Fibroblast of villous mesenchyme (primary cell): ENCODE measurements around the gene ITGB1. TPM values are rescaled to one million over a fixed set of nuclear protein-coding genes. Genes with fewer than 3 reads are reported as not detected.
"Not testable (repeated sequence)": the region's sequence is repeated elsewhere in the genome, so short reads cannot be mapped to it uniquely, and the experiment has no call there.

ENCODE experiments used
- DNase-seq: peaks from one replicate; pipeline ENCODE4 v3.0.0-alpha.2; 2010; ENCODE audit warnings: low read depth
- H3K4me3 ChIP-seq: 2 replicates; pipeline ENCODE4 v1.5.1; 2011; ENCODE audit warnings: low read depth, mild to moderate bottlenecking, low read length
- total RNA-seq: library from RNA; depleted of rRNA; stranded (reverse); fragments of >200 nt; gene quantifications from 2 replicates; pipeline ENCODE4 v1.2.3, GENCODE V29; 2012
- TF ChIP-seq, protein P1 (sequence below): IDR thresholded peaks from 2 replicates; pipeline ENCODE4 v1.5.1; 2012; ENCODE audit warnings: low read depth, mild to moderate bottlenecking, low read length; ENCODE audit not compliant: insufficient read depth

ITGB1 gene
- total RNA-seq, 1 donor, result 1,757 TPM

DNA sequence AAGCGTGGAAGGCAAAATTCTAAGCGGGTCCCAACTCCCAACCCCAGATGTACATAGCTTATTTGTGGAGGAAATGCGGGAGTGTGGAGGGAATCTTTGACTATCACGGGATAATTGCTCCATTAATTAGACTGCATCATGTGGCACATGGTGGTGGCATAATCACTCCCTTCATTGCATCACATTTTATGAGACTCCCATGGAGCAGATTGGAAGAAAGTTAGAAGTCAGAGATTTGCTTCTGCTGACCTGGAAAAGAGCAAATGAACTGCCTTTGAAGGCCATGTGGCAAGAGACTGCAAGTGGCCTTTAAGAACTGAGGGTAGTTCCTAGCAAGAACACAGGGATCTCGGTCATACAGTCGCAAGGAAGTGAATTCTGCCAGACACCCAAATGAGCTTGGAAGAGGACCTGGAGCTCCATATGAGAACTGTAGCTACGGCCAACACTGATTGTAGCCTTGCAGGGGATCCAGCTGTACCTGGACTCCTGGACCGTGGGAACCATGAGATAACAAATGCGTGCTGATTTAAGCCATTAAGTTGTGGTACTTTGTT lies 37.1 kb upstream of the ITGB1 start:
- H3K4me3 ChIP-seq, result no peak overlapping the region
- TF ChIP-seq, protein P1, sequence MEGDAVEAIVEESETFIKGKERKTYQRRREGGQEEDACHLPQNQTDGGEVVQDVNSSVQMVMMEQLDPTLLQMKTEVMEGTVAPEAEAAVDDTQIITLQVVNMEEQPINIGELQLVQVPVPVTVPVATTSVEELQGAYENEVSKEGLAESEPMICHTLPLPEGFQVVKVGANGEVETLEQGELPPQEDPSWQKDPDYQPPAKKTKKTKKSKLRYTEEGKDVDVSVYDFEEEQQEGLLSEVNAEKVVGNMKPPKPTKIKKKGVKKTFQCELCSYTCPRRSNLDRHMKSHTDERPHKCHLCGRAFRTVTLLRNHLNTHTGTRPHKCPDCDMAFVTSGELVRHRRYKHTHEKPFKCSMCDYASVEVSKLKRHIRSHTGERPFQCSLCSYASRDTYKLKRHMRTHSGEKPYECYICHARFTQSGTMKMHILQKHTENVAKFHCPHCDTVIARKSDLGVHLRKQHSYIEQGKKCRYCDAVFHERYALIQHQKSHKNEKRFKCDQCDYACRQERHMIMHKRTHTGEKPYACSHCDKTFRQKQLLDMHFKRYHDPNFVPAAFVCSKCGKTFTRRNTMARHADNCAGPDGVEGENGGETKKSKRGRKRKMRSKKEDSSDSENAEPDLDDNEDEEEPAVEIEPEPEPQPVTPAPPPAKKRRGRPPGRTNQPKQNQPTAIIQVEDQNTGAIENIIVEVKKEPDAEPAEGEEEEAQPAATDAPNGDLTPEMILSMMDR, result no peak
- DNase-seq, result no peak

DNA sequence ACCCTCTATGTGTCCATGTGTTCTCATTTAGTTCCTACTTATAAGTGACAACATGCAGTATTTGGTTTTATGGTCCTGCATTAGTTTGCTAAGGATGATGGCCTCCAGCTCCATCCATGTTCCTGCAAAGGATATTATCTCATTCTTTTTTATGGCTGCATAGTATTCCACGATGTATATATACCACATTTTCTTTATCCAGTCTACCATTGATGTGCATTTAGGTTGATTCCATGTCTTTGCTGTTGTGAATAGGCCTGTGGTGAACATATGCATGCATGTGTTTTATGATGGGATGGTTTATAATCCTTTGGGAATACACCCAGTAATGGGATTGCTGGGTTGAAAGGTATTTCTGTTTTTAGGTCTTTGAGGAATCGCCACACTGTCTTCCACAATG lies 36.6 kb upstream of the ITGB1 start:
- not testable (repeated sequence) for DNase-seq, H3K4me3 ChIP-seq

DNA sequence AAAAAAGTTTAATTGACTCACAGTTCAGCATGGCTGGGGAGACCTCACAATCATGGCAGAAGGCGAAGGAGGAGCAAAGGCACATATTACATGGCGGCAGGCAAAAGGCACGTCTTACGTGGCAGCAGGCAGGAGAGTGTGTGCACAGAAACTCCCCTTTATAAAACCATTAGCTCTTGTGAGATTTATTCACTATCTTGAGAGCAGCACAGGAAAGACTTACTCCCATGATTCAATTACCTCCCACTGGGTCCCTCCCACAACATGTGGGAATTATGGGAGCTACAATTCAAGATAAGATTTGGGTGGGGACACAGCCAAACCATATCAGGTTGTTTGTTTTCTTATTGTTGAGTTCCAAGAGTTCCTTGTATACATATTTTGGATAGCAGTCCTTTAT lies 34.3 kb upstream of the ITGB1 start:
- DNase-seq, result not testable (repeated sequence)

DNA sequence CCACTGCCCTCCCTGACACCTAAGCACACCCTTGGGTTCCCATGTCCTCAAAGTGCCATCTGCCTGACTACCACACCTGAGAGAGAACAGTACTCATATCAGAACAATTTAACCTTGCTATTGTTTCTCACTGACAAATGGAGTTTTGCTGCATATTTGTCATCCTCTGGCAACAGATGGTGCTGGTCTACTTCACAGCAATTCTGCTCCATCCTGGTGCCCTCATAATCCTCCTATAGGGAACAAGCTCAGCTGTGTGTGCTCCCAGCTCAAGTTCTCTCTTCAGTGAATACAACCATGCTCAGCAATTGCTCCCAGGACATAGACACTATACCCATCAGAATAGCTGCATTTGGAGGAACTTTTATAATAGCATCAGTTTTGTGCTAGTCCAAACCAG lies 32.8 kb upstream of the ITGB1 start:
- no peak for DNase-seq

More for the DNA sequence above, 34.3 kb upstream of the ITGB1 start:
- not testable (repeated sequence) for H3K4me3 ChIP-seq

DNA sequence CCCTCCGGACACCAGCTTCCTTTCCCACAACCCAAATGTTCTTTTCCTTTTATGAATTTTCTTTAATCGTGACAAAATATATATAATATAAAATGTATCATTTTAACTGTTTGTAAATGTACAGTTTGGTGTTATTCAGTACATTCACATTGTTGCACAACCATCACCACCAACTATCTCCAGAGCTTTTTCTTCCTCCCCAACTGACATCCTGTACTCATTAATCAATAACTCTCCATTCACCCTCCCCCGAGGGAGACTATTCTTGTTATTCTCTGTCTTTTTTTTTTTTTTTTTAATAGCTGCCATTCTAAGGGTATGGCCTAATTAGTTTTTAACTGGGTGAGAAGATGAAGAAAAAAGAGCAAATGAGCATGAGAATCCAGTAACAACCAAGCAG lies 30.6 kb upstream of the ITGB1 start:
- TF ChIP-seq, protein P1, result no peak
- no peak for DNase-seq
- H3K4me3 ChIP-seq, result no peak overlapping the region

More for the DNA sequence above, 32.8 kb upstream of the ITGB1 start:
- TF ChIP-seq, protein P1, result no peak
- no peak overlapping the region for H3K4me3 ChIP-seq

- TF ChIP-seq, protein P1, result no peak
- no peak for DNase-seq
Observed at GRCh38 chr10:32987172-32987571, 29.1 kb upstream of the ITGB1 start.

DNA sequence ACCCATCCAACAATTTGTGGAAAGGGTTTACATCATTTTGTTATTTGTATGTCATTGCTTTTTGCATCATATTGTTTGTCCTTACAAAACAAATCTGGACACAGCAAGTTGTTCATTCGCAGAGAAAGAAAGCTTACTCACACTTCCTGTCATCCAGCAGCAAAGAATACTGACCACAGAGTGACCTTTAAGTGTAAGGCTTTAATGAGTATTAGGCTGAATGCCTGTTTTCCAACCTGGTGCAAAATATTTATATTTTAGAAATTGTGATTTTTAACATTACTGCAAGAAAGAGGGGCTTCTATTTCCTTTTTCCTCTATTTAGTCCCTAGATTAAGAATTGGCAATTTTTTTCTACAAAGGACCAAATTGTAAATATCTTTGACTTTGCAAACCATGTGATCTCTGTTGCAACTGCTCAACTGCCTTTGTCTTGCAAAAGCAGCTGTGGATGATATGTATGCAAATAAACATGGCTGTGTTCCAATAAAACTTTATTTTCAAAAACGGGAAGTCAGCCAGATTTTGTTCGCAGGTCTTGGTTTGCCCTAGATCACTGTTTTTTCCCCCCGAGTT lies 27.8 kb upstream of the ITGB1 start:
- no peak overlapping the region for H3K4me3 ChIP-seq
- DNase-seq, result peak; percentile 94
- TF ChIP-seq, protein P1, result no peak

More at GRCh38 chr10:32987172-32987571, 29.1 kb upstream of the ITGB1 start:
- no peak overlapping the region for H3K4me3 ChIP-seq

- no peak for DNase-seq
- H3K4me3 ChIP-seq, result no peak overlapping the region
- TF ChIP-seq, protein P1, result no peak
Observed at GRCh38 chr10:32985341-32985764, 27.3 kb upstream of the ITGB1 start.
